Mesothelial cell of epicardium (in vitro differentiated cells): ENCODE measurements around the gene RNF130. TPM values are rescaled to one million over a fixed set of nuclear protein-coding genes. Genes with fewer than 3 reads are reported as not detected.

ENCODE experiments used
- DNase-seq, 2 experiments: peaks; one replicate each; pipeline ENCODE4 v3.0.0; 2021; ENCODE audit warnings: low spot score in 2 of 2; ENCODE audit not compliant: unreplicated experiment in 2 of 2
- H3K27ac Mint-ChIP-seq: 2 replicates; pipeline ENCODE4 v1.8.0; 2021; ENCODE audit warnings: mixed read lengths
- H3K27me3 Mint-ChIP-seq: 2 replicates; pipeline ENCODE4 v1.8.0; 2021; ENCODE audit warnings: low read depth, mixed read lengths
- H3K36me3 Mint-ChIP-seq: 2 replicates; pipeline ENCODE4 v1.8.0; 2021; ENCODE audit warnings: mixed read lengths
- H3K4me1 Mint-ChIP-seq: 2 replicates; pipeline ENCODE4 v1.8.0; 2021; ENCODE audit warnings: mixed read lengths
- H3K4me3 Mint-ChIP-seq: 2 replicates; pipeline ENCODE4 v1.8.0; 2021; ENCODE audit warnings: mild to moderate bottlenecking, moderate library complexity, mixed read lengths
- H3K9me3 Mint-ChIP-seq: 2 replicates; pipeline ENCODE4 v1.8.0; 2021; ENCODE audit warnings: mixed read lengths
- CTCF ChIP-seq: fragments of 200-600 bp; sonication (generic); IDR thresholded peaks from one replicate; pipeline ENCODE4 v1.5.0; 2021; ENCODE audit warnings: antibody characterized with exemption; ENCODE audit not compliant: unreplicated experiment
- total RNA-seq: library from RNA; stranded (reverse); gene quantifications from 3 replicates; pipeline ENCODE4 v1.2.1, GENCODE V29; 2021

The RNF130 gene
- total RNA-seq, 1 donor from 2014 or later = 44.9 TPM

DNA sequence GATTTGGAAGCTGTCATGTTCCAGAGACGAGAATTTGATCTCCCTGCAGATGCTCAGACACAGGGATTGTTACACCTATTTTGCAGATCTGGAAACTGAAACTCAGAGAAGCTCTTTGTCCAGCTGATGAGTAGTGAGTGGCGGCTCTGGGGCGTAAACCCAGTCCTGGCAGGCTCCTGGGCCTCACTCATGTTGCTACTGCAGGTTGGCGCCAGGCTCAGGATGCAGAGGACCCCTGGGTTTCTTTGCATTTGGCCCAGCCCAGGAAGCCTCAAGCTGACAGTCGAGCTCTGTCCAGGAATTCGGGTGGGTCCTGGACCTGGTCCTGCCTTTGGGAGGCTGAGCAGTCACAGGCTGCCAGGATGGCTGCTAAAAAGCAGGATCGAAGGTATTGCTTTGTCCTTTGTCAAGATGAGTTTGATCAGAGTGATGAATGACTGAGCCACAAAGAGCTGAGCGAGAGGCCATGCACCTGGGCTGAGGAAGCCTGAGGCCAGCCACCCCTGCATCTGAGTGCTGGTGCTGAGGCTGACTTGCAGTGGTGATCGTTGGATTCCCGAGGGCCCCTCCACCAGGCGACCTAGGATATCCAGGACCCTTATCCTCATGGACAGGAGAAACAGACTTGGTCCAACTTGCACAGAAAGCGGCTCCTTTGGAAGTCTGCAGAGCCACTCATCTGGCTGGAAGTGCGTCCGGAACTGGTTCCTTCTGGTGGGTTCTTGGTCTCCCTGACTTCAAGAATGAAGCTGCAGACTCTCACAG is 8.3 kb upstream of the RNF130 start:
- Mint-ChIP-seq H3K36me3 (no peaks in the 10 kb centered on the region), H3K9me3 (no peaks in the 10 kb centered on the region), H3K27me3 (peaks cover 5% of the 10 kb centered on the region), H3K4me1 (peaks cover 4% of the 10 kb centered on the region), H3K4me3 (no peak overlapping the region), H3K27ac (no peak overlapping the region)
- DNase-seq = no peak
- TF ChIP-seq CTCF = no peak

GRCh38 chr5:180078348-180078747 is 6.8 kb upstream of the RNF130 start:
- H3K4me3 Mint-ChIP-seq = no peak overlapping the region
- no peaks in the 10 kb centered on the region for H3K9me3 Mint-ChIP-seq
- no peak for DNase-seq
- no peaks in the 10 kb centered on the region for H3K36me3 Mint-ChIP-seq
- peaks cover 7% of the 10 kb centered on the region for H3K27me3 Mint-ChIP-seq
- TF ChIP-seq CTCF = no peak
- no peak overlapping the region for H3K27ac Mint-ChIP-seq
- H3K4me1 Mint-ChIP-seq = no peaks in the 10 kb centered on the region

GRCh38 chr5:180077594-180078284 is 6.2 kb upstream of the RNF130 start:
- H3K4me1 Mint-ChIP-seq = no peaks in the 10 kb centered on the region
- no peak for DNase-seq
- no peak overlapping the region for H3K27ac Mint-ChIP-seq
- H3K9me3 Mint-ChIP-seq = no peaks in the 10 kb centered on the region
- H3K27me3 Mint-ChIP-seq = peaks cover 7% of the 10 kb centered on the region
- no peak for TF ChIP-seq CTCF
- no peaks in the 10 kb centered on the region for H3K36me3 Mint-ChIP-seq
- H3K4me3 Mint-ChIP-seq = no peak overlapping the region

DNA sequence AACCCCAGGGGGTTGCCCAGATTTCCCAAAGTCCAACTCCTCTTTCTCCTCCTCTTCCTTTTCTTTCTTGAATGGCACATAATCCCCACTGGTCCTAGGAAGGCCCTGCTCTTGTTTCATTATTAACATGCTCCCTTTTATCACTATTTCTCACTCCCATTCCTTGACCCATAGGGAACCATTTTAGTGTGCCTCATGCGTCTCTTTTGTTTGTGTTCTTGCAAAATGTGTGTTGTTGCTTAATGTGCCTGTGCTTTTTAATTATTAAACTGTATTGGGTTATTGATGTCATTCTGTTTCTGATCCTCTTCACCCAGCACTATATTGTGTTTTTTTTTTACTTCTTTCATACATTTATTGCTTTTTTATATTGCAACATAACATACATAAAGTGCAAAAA is 4.1 kb upstream of the RNF130 start:
- Mint-ChIP-seq H3K27ac (no peak overlapping the region), H3K36me3 (no peaks in the 10 kb centered on the region), H3K9me3 (no peaks in the 10 kb centered on the region), H3K4me1 (peaks cover 3% of the 10 kb centered on the region), H3K27me3 (peaks cover 7% of the 10 kb centered on the region), H3K4me3 (no peak overlapping the region)
- DNase-seq = no peak
- no peak for TF ChIP-seq CTCF

GRCh38 chr5:180074462-180074861 is 2.9 kb upstream of the RNF130 start:
- Mint-ChIP-seq H3K36me3 (no peaks in the 10 kb centered on the region), H3K9me3 (no peaks in the 10 kb centered on the region), H3K4me3 (no peak overlapping the region), H3K4me1 (peaks cover 13% of the 10 kb centered on the region), H3K27ac (no peak overlapping the region), H3K27me3 (peaks cover 7% of the 10 kb centered on the region)
- no peak for DNase-seq
- TF ChIP-seq CTCF = no peak
